Activated CD4-positive, alpha-beta T cell treated with anti-CD3 and anti-CD28 coated beads for 1 hour (primary cell): ENCODE results near the gene PTPRD.
"Not testable (repeated sequence)": the region's sequence is repeated elsewhere in the genome, so short reads cannot be mapped to it uniquely, and the experiment has no call there.

ENCODE experiments used
- DNase-seq: peaks from one replicate; pipeline ENCODE4 v3.0.0-alpha.2; 2020

PTPRD gene

DNA sequence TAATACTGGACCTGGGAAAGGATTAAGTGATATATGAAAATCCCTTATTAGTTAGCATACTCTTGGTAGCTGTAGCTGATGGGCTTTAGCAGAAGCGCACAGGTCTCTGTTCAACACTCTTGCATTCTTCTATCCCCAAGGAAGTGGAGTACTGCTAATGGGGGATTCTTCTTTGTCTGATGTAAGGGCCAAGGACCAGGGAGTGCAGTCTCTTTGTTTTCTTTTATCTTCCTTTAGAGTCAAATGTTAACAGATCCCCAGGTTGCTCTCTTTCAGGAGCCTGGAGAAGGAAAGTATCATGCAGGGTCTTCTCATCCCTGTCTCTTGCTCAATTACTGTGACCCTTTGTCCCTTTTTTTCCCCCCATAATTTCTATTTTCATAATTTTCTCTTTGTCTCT is 1666.3 kb downstream of the PTPRD start:
- DNase-seq = no peak

DNA sequence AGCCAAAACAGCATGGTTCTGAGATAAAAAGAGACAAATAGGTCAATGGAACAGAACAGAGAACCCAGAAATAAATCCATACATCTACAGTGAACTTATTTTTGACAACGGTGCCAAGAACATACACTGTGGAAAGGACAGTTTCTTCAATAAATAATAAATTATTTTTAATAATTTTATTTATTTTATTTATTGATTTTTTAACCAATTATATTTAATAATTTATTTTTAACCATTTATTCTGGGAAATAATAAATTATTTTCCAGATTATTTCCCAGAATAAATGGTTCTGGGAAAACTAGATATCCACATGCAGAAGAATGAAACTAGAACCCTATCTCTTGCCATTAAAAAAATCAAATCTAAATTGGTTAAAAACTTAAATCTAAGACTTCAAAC is 1669.4 kb downstream of the PTPRD start:
- DNase-seq = no peak

DNA sequence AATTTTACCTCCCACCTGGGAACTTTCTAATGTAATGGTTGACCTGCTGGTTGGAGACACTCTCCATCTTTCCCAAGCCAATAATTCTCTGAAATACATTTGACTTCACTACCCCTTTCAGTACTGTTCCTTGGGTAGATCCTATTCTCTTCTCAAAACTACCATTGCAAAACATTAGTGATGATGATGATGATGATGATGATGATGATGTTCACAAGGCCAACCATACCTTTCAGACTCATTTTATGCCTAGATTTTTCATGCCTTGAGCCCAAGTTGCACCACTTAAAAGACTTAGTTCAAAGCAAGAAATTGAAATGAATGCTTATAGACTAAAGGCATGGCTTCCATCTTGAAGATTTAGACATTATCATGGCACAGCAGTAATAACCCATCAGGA is 1672.2 kb downstream of the PTPRD start:
- no peak for DNase-seq

DNA sequence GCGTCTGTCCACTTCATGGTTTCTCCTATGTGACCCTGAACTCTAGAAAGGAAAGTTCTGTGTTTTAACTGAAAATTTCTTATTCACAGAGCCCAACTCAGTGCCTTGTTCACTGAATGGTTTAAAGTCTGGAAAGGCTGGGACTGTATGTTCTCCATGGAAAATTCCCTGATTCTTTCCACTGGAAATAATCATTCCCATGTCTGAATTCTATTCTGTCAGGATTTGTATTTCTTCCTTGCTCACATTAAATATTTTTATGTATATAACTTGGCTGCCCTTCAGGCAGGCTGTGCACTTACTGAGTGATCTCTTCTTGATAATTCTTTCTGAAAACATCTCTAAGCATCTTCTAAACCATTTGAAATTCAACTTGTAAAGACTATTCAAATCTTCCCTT is 1686.3 kb downstream of the PTPRD start:
- DNase-seq = no peak

DNA sequence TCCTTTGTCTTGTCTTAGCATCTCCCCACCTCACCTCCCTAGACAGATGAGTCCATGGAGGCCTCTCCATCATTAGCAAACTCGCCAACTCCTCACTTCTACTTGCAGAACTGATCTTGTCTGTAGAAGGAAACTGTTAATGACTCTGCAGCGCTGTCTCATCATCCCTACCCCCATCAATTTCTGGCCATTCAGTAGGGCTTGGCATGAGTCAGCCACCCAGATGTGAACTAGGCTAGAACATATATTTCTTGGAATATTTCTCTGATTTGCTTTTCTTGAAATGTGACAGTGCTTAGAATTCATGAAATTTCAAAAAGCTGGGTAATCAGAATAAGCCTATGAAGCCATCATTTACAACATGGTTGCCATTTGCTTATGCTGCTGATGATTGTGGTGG is 1688.2 kb downstream of the PTPRD start:
- DNase-seq = no peak

DNA sequence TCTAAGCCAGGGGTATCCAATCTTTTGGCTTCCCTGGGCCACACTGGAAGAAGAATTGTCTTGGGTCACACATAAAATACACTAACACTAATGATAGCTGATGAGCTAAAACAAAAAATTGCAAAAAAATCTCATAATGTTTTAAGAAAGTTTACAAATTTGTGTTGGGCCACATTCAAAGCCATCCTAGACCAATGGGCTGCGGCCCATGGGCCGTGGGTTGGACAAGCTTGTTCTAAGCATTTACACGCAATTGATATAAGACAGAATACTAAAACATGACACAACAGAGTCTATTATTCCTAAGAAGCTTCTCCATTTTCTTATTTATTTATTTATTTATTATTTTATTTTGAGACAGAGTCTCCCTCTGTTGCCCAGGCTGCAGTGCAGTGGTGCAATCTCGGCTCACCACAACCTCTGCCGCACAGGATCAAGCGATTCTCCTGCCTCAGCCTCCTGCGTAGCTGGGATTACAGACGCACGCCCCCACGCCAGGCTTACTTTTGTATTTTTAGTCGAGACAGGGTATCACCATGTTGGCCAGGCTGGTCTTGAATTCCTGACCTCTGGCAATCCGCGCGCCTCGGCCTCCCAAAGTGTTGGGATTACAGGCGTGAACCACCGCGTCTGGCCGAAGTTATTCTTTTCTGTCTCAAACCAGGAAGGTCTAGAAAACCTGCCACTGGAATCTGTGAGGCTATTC is 1692.2 kb downstream of the PTPRD start:
- DNase-seq = not testable (repeated sequence)

DNA sequence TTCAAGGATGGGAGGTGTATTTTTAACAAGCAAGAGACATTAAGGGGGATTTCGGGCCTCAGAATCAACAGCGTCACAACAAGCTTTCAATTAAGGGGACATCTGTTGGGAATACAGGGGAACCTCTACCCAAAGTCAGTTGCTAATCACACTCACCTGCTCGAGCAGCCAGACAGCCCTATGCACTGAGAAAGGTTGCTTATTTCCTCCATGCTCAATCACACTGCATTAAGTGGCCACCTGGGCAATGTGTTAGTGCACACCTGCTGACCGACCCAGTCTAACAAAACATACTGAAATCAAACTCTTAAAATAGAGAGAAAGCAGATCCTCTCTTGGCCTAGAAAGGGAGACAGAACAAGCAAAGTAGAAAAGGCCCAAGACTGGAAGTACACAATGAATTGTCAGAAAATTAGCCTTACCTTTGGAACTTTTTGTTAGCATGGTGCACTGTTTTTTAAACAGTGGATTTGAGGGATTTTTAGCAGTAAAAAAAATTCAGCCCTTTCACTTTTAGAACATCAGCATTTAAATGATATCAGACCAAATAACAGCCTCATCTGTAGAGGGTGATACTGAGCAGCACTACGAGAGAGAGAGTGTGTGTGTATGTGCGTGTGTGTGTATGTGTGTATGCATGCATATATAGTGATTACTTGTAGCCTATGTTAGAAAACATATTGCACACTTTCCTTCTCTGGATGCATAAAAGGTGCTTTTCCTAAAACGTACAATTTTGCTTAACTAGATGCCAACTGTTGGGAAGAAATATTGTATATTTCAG is 1694.7 kb downstream of the PTPRD start:
- no peak for DNase-seq

DNA sequence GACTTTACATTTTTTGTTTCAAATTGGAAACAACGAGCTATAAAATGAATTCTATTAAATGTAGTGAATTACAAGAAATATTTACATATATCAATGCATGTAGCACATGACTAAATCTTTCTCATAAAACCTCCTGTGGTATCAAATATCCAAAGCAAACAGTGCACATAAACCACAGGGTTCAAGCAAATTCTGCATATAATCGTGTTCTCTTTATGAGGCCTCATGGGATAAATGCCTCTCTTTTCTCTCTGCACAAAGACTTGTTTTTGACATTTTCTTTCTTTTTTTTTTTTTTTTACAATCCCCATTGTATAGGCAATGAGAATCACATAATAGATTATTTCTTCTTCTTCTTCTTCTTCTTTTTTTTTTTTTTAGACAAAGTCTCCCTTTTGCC is 1696.0 kb downstream of the PTPRD start:
- no peak for DNase-seq

DNA sequence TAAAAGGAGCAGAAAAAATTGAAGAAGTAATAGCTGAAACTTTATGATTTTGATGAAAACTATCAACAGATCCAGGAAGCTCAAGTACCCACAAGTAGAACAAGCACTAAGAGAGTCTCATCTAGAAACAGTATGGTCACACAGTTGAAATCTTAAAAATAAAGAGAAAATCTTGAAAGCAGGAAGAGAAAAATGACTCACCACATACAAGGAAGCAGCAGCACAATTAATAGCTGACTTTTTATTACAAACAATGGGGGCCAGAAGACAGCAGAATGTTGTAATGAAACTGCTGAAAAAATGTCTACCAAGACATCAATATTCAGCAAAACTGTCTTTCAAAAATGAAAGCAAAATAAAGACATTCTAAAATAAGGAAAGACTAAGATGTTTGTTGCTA is 1704.9 kb downstream of the PTPRD start:
- DNase-seq = no peak

DNA sequence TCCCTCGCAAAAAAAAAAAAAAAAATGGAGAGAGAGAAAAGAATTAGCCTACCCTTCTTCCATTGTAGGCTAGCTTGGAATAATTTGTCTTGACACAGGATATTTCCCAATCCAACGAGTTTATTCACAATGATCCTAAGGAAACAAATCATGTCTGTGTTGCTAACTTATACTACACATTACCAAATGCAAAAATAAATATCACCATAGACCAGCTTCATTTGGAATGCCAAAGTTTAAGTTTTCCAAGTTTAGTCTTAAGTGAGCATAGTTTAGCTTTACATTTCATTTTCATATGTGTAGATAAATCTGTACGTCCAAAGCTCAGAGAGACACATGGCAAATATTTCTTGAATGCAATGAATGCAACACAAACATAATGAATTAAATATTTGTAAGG is 1707.1 kb downstream of the PTPRD start:
- DNase-seq = no peak

DNA sequence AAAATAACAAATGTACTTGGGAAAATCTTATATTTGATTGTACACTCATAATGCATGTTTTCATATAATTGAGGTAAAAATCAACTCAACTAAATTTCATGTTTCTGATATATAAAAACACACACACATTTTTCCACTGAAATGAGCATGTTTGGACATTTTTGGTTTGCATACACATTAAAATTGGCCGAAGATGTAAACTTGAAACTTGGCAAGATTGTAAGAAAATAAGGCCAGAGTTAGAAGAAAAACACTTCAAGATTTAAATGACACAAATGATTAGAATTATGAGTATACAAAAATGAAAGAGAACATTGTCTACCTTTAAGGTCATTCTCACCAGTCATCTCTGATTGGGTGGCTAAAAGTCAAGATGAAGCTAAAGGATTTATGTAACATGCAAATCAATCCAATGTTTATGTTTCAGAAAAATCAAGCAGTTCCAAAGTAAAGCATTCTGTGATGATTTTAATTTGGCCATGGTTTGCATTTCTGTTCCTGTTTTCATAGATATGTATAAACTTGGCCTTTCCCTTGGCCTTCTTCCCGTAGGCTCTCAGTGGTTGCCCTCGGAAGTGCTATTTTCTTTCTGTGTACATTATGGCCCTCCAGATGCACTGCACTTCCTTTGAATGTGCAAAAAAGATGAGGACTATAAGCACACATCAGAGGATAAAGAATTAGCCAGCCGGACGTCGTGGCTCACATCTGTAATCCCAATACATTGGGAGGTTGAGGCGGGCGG is 1707.9 kb downstream of the PTPRD start:
- no peak for DNase-seq

DNA sequence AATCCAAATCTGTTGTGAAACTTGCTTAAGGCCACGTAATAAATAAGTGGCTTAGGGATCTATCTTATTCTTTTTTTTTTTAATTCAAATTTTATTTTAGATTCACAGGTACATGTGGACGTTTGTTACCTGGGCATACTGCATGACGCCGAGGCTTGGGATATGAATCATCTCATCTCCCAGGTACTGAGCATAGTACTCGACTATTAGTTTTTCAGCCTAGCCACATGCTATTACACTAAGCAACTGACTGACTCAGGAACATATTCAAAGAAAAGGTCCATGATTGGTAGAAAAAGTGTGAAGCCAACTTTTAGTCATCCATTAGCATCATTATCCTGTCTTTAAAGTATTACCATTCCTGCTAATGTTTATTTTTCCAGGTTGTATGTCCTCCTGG is 1709.7 kb downstream of the PTPRD start:
- DNase-seq = no peak

DNA sequence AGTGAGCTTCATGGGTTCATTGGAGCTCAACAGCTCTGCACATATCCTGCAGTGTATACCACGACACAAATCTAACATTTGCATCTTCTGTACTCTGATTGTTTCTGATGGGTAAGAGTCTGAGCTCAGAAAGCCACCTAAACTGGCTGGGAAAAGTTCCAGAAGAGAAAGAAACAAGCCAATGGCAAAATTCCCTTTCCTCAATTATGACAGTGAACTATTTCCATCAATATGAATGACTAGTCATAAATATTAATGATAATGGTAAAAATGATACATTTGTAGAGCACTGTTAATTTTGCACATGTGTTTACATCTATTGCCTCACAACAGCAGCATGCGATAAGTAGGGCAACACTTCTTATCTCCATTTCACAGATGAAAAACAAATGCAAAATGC is 1711.7 kb downstream of the PTPRD start:
- DNase-seq = no peak

DNA sequence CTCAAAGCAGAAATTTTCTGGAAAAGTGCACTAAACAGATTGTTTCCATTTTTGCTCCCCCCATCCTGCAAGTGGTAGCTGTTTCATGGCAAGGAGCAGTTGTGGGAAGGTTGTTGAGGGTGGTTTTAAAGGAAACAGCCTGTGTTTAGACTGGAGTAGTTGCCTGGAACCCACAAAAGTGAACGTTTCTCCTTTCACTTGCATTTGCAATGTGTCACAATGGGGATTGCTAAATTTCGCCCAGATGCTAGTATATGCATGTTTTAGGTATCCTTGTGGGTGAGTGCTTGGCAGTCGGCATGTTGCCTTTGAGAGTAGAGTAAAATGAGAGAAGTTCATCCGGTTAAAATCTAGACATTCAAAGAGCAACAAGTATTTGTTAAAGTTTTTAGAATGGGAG is 1713.3 kb downstream of the PTPRD start:
- no peak for DNase-seq

DNA sequence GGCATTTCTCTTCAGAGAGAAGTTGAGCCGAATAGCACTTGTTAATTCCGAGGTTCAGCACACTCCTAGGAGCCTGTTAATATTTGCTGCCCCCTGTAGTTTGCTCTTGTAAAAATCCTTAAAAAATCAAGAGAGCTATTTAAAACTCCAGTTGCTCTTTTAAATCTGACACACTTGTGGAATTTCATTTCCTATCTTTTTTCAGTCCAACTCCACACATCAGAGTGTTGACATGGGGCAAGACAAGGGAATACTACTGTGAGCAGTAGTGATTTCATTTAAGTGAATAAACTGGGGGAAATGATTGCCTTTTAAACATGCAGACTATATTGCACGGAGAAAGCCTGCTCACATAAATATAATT is 1717.0 kb downstream of the PTPRD start:
- no peak for DNase-seq

DNA sequence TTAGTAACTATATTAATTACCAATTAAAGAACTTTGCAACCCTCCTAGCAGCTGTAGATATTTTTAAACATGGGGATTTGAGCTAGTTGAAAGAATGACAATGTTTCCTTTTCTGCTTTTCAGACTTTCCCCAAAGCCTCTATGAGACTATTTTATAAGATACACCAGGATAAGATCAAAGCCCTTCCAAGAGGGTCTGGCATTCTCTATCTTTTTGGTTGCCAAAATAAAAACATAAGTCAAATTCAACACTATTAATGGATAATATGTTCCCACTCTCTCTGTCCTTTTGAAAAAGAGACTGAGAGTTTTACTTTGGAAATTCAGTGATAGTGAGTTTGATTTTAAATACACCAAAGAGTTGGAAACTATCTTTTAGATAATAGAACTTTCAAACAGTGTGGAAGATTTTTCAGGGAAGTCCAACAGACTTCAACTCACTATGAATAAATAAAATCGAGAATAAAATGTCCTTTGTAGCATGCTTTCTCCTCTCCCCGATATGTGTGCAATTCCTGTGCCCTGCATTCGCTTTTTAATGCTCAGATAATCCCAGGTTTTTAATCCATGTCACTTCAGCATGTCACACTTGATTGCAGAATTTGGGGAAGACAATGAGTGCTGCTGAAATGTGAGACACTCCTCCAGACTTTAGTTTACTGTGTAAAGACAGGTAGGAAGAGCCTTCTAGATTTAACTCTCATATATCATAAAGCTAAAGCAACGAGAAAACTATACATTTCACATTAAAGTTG is 1717.5 kb downstream of the PTPRD start:
- no peak for DNase-seq

DNA sequence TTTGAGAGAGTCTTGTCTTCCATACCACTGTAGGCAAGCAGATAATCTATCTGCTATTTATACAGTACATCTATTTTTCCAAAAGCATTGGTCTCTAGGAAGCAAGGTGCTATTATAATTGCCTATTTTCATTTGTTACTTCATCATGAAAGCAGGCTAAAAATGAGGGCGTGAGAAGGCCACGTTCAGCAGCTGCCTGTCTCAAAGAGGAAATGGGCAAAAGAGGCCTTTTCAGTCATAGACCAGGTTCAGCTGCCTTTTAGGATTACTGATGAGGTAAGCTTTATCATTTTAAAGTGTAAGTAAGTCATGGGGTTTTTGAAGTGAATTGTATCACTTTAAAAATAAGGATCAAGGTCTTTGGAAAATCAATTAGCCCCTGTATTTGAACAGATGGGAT is 1722.1 kb downstream of the PTPRD start:
- no peak for DNase-seq

DNA sequence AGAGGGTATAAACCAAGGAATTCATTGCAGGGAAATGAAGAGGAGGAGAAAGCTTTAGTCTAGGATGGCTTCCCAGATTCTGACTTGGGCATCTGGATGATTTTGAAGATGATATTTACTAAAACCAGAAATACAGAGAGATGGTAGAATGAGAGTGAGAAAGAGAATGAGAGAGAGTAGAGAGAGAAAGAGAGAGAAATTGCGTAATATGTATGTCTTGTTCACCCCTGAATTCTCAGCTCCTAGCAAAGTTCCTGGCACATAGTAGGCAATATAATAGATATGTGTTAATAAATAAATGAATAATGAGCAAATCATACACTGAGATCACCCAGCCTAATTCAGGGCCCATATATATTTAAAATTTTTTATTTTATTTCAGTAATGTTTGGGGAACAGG is 1723.7 kb downstream of the PTPRD start:
- no peak for DNase-seq

DNA sequence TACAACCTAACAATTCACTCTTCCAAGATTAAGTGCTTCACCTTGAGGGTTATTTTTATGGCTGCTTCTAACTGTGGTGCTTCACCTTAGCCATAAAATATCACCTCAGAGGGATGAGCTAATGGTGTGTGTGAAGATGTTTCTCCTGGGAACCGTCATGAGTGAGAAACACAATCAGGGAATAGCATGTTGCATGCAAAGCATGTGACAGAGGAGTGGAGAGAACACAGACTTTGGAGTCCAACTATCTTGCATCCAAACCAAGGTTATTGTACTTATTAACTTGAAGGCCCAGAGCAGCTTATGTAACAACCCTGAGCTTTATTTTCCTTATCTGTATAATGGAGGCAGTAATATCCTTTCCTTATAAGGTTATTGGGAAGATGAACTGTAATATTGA is 1724.2 kb downstream of the PTPRD start:
- no peak for DNase-seq

DNA sequence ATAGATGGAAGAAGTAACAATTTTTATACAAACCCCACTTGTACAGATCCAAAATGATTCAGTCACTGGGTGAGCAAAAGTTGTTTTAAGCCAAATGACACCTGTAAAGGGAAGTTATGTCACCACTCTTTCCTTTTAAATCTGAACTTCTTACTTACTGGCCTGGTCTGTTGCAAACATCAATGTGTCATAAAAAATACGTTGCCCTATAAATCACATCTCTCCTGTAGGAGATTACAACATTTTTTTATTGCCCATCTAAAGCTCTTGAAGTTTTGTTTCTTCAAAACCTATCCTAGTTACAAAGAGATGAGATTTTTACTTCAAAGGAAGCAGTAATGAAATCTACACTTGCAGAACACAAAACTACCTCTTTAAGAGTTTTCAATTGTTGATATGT is 1725.4 kb downstream of the PTPRD start:
- DNase-seq = no peak

DNA sequence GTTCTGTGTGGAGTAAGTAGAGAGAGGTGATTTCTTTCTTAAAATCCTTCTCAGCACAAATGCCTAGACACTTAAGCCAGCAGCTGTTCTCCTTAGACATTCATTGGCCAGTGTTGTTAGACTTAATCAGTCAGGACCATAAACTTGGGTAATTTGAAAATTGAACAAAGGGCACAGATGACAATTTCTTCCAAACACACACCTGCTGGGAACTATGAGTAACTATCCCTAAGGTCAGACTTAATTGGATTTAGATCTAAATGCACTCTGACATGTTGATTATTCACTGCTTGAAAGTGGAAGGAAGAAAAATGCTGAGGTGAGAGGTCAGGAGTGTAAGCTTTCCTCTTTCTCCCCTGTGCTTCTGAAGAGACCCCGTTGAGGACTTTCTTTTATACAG is 1729.5 kb downstream of the PTPRD start:
- DNase-seq = no peak

DNA sequence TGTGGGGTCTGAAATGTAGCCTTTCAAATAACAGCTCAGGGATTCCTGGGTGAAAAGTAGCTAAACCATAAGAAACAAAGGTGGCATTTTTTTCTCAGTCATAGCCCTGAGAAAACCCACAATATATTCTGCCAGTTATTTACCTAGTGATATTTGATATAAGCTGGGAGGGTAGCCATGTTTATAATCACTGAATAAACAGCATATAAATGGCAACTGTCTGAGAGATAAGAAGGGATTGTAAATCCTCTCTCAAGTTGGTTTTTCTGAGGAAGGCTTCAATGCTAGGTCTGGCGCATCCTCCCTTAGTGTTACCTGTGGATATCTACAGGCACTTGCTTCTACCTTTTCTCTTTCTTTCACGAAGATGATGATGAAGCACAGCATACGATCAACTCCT is 1732.7 kb downstream of the PTPRD start:
- DNase-seq = no peak

DNA sequence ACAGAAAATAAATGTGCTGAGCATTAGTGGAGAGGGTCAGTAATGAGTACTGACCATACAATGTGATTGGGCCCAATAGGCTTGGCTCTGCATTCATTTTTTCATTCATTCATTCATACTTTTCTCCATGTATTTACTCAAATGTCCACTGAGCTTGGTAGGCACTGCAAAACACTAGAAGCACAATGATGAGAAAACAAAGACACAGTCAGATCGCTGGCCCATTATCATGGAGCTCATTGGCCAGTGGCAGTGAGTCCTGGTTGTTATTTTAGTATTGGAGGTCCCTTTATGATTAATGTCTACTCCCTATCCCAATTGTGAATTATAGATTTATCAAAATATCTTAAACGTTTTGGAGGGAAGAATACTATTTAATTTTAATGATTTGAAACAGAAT is 1733.5 kb downstream of the PTPRD start:
- DNase-seq = no peak
